GM12878 (cell line): Measurements from ENCODE around the gene MYCBP. TPM values are rescaled to one million over a fixed set of nuclear protein-coding genes. Genes with fewer than 3 reads are reported as not detected.

Source experiments
- CEBPZ ChIP-seq: fragments of 150-350 bp; IDR thresholded peaks from 2 replicates; pipeline ENCODE4 v1.6.1; 2016; ENCODE audit warnings: low read depth, low read length
- NFYA ChIP-seq: IDR thresholded peaks from 2 replicates; pipeline ENCODE4 v1.6.1; 2011; ENCODE audit warnings: low read depth, mild to moderate bottlenecking, low read length, improper control_type of control experiment, borderline replicate concordance
- POLR2AphosphoS2 ChIP-seq: IDR thresholded peaks from 2 replicates; pipeline ENCODE4 v1.6.1; 2011; ENCODE audit warnings: low read depth, mild to moderate bottlenecking, low read length, improper control_type of control experiment, moderate library complexity
- SPI1 ChIP-seq: IDR thresholded peaks from 2 replicates; pipeline ENCODE4 v1.6.1; 2011; ENCODE audit warnings: low read depth, mild to moderate bottlenecking, low read length, moderate library complexity, borderline replicate concordance; ENCODE audit not compliant: insufficient read depth
- SUPT20H ChIP-seq: IDR thresholded peaks from 2 replicates; pipeline ENCODE4 v1.6.1; 2011; ENCODE audit warnings: low read depth, mild to moderate bottlenecking, low read length, moderate library complexity, borderline replicate concordance; ENCODE audit not compliant: control insufficient read depth
- polyA plus RNA-seq, 11 experiments: library from polyadenylated mRNA; depleted of rRNA in 4 of 11; unstranded in 6 of 11; stranded (reverse) in 5 of 11; fragments of >200 nt; fragmentation: Nextera tagmentation in 4 of 11; fragmentation: Illumina TruSeq in 1 of 11; extraction: Ambion mirVana in 4 of 11; extraction: Trizol in 1 of 11; gene quantifications; 1 replicate in 1 of 11; 2 replicates in 10 of 11; pipeline versions ENCODE4 v1.2.1 to v1.2.3, GENCODE V29; 2011 to 2016; ENCODE audit warnings: inconsistent platforms in 2 of 11, missing spikeins in 2 of 11, low read depth in 1 of 11
- small RNA-seq: library from RNA; depleted of rRNA; stranded (forward); fragments of <200 nt; gene quantifications from one replicate; pipeline ENCODE3, GENCODE V24; 2014
- total RNA-seq, 4 experiments: library from RNA; depleted of rRNA in 3 of 4; stranded (reverse); fragments of >200 nt in 3 of 4; fragmentation: Illumina TruSeq in 1 of 4; extraction: Trizol in 1 of 4; gene quantifications; 2 replicates each; pipeline versions ENCODE4 v1.2.1 to v1.2.3, GENCODE V29; 2013 to 2021

Gene MYCBP
- total and polyA plus RNA-seq, 10 of the 15 experiments (the other 5 are each of a cell fraction or from before 2014, with no cell fraction given): 26.1 to 210 (median 43.1) TPM

GRCh38 chr1:38812981-38813380, 60.2 kb downstream of the MYCBP start (continued):
- TF ChIP-seq CEBPZ (no peak), NFYA (no peak), SUPT20H (no peak), SPI1 (no peak), POLR2AphosphoS2 (no peak)

Small RNAs within 50 kb of the gene (small RNA-seq; reads per million reads assigned to genes)
- gene GJA9-MYCBP: not detected

Other genes starting within 250 kb of the MYCBP start
- 5.5 and 7.5 TPM in 2 replicates for gene RRAGC, start 13.6 kb downstream of the MYCBP start, total RNA-seq (2014; rRNA removed)
- gene RRAGC, start 13.6 kb downstream of the MYCBP start, total RNA-seq (2014; rRNA removed; fragmentation: Illumina TruSeq; extraction: Trizol): 12.4 and 12.6 TPM in 2 replicates
- gene RRAGC, start 13.6 kb downstream of the MYCBP start, total RNA-seq (2021): 17.3 and 18.2 TPM in 2 replicates
- 18.7 and 23.9 TPM in 2 replicates for gene RRAGC, start 13.6 kb downstream of the MYCBP start, polyA plus RNA-seq (2011; rRNA removed)
- 17.9 and 23.1 TPM in 2 replicates for gene RRAGC, start 13.6 kb downstream of the MYCBP start, polyA plus RNA-seq (2014; fragmentation: Illumina TruSeq; extraction: Trizol)
- gene RRAGC, start 13.6 kb downstream of the MYCBP start, polyA plus RNA-seq (2014; fragmentation: Nextera tagmentation; extraction: Ambion mirVana): 10 to 100 TPM; 16.8 to 22.1 TPM
- 8.6 and 11.7 TPM in 2 replicates for gene RRAGC, start 13.6 kb downstream of the MYCBP start, polyA plus RNA-seq (2014; rRNA removed)
- 10 to 100 TPM; 11.8 to 13.3 TPM for gene RRAGC, start 13.6 kb downstream of the MYCBP start, polyA plus RNA-seq (2016; fragmentation: Nextera tagmentation; extraction: Ambion mirVana)
- not detected in 2 replicates for gene GJA9, start 8.2 kb upstream of the MYCBP start, total RNA-seq (2014; rRNA removed)
- not detected in 2 replicates for gene GJA9, start 8.2 kb upstream of the MYCBP start, total RNA-seq (2014; rRNA removed; fragmentation: Illumina TruSeq; extraction: Trizol)
- not detected in 2 replicates for gene GJA9, start 8.2 kb upstream of the MYCBP start, total RNA-seq (2021)
- gene GJA9, start 8.2 kb upstream of the MYCBP start, polyA plus RNA-seq (2011; rRNA removed): not detected in 2 replicates
- gene GJA9, start 8.2 kb upstream of the MYCBP start, polyA plus RNA-seq (2014; fragmentation: Illumina TruSeq; extraction: Trizol): not detected in 2 replicates
- not detected for gene GJA9, start 8.2 kb upstream of the MYCBP start, polyA plus RNA-seq (2014; fragmentation: Nextera tagmentation; extraction: Ambion mirVana)
- not detected in 2 replicates for gene GJA9, start 8.2 kb upstream of the MYCBP start, polyA plus RNA-seq (2014; rRNA removed)
- gene GJA9, start 8.2 kb upstream of the MYCBP start, polyA plus RNA-seq (2016; fragmentation: Nextera tagmentation; extraction: Ambion mirVana): under 1 TPM in 1 of 2 experiments, not detected in 1; 0.13 TPM
- gene RHBDL2, start 68.5 kb upstream of the MYCBP start, total RNA-seq (2014; rRNA removed): not detected in 2 replicates
- not detected in 2 replicates for gene RHBDL2, start 68.5 kb upstream of the MYCBP start, total RNA-seq (2014; rRNA removed; fragmentation: Illumina TruSeq; extraction: Trizol)
- not detected in 2 replicates for gene RHBDL2, start 68.5 kb upstream of the MYCBP start, total RNA-seq (2021)
- gene RHBDL2, start 68.5 kb upstream of the MYCBP start, polyA plus RNA-seq (2011; rRNA removed): not detected in 2 replicates
- gene RHBDL2, start 68.5 kb upstream of the MYCBP start, polyA plus RNA-seq (2014; fragmentation: Illumina TruSeq; extraction: Trizol): not detected in 2 replicates
- under 1 TPM in 1 of 2 experiments, not detected in 1; 0.05 TPM for gene RHBDL2, start 68.5 kb upstream of the MYCBP start, polyA plus RNA-seq (2014; fragmentation: Nextera tagmentation; extraction: Ambion mirVana)
- gene RHBDL2, start 68.5 kb upstream of the MYCBP start, polyA plus RNA-seq (2014; rRNA removed): not detected in 2 replicates
- gene RHBDL2, start 68.5 kb upstream of the MYCBP start, polyA plus RNA-seq (2016; fragmentation: Nextera tagmentation; extraction: Ambion mirVana): not detected
- gene AKIRIN1, start 117.9 kb upstream of the MYCBP start, total RNA-seq (2014; rRNA removed): 46.0 and 49.2 TPM in 2 replicates
- gene AKIRIN1, start 117.9 kb upstream of the MYCBP start, total RNA-seq (2014; rRNA removed; fragmentation: Illumina TruSeq; extraction: Trizol): 44.4 and 47.6 TPM in 2 replicates
- 46.1 and 46.4 TPM in 2 replicates for gene AKIRIN1, start 117.9 kb upstream of the MYCBP start, total RNA-seq (2021)
- gene AKIRIN1, start 117.9 kb upstream of the MYCBP start, polyA plus RNA-seq (2011; rRNA removed): 72.3 and 83.8 TPM in 2 replicates
- 60.1 and 80.9 TPM in 2 replicates for gene AKIRIN1, start 117.9 kb upstream of the MYCBP start, polyA plus RNA-seq (2014; fragmentation: Illumina TruSeq; extraction: Trizol)
- 10 to 100 TPM in 1 of 2 experiments, 1 to 10 TPM in 1; 7.5 to 16.3 TPM for gene AKIRIN1, start 117.9 kb upstream of the MYCBP start, polyA plus RNA-seq (2014; fragmentation: Nextera tagmentation; extraction: Ambion mirVana)
- gene AKIRIN1, start 117.9 kb upstream of the MYCBP start, polyA plus RNA-seq (2014; rRNA removed): 47.3 and 53.2 TPM in 2 replicates
- 10 to 100 TPM; 59.5 to 66.5 TPM for gene AKIRIN1, start 117.9 kb upstream of the MYCBP start, polyA plus RNA-seq (2016; fragmentation: Nextera tagmentation; extraction: Ambion mirVana)
- 489 and 509 TPM in 2 replicates for gene NDUFS5, start 153.0 kb upstream of the MYCBP start, total RNA-seq (2014; rRNA removed)
- 562 and 579 TPM in 2 replicates for gene NDUFS5, start 153.0 kb upstream of the MYCBP start, total RNA-seq (2014; rRNA removed; fragmentation: Illumina TruSeq; extraction: Trizol)
- gene NDUFS5, start 153.0 kb upstream of the MYCBP start, total RNA-seq (2021): 240 and 265 TPM in 2 replicates
- 792 and 854 TPM in 2 replicates for gene NDUFS5, start 153.0 kb upstream of the MYCBP start, polyA plus RNA-seq (2011; rRNA removed)
- gene NDUFS5, start 153.0 kb upstream of the MYCBP start, polyA plus RNA-seq (2014; fragmentation: Illumina TruSeq; extraction: Trizol): 870 and 924 TPM in 2 replicates
- gene NDUFS5, start 153.0 kb upstream of the MYCBP start, polyA plus RNA-seq (2014; fragmentation: Nextera tagmentation; extraction: Ambion mirVana): 1,000 to 10,000 TPM; 1,576 to 1,578 TPM
- 560 and 672 TPM in 2 replicates for gene NDUFS5, start 153.0 kb upstream of the MYCBP start, polyA plus RNA-seq (2014; rRNA removed)
- 1,000 to 10,000 TPM in 1 of 2 experiments, 100 to 1,000 TPM in 1; 982 to 1,132 TPM for gene NDUFS5, start 153.0 kb upstream of the MYCBP start, polyA plus RNA-seq (2016; fragmentation: Nextera tagmentation; extraction: Ambion mirVana)